Omental fat pad (tissue), 4 donors: ENCODE measurements around the gene TRMT5. TPM values are rescaled to one million over a fixed set of nuclear protein-coding genes. Genes with fewer than 3 reads are reported as not detected.
A peak's percentile ranks its signal among the peaks of the same experiment; 100 is the strongest.

Source experiments
- ATAC-seq: fragments of 150-250 bp; one replicate; pipeline ENCODE4 v1.9.1; 2016; ENCODE audit warnings: mild to moderate bottlenecking, moderate library complexity; ENCODE audit not compliant: low FRiP score
- DNase-seq: peaks from one replicate; pipeline ENCODE4 v3.0.0-alpha.2; 2019; ENCODE audit warnings: low spot score
- CTCF ChIP-seq, 3 donors: fragments of 450-650 bp; IDR thresholded peaks; one replicate each; pipeline ENCODE4 v1.5.1; 2016 to 2017; ENCODE audit warnings: antibody characterized with exemption in 3 of 3, mild to moderate bottlenecking in 3 of 3, moderate library complexity in 2 of 3
- total RNA-seq, 4 donors: library from RNA; depleted of rRNA; stranded (reverse); fragments of >200 nt; gene quantifications; one replicate each; pipeline ENCODE4 v1.1.0, GENCODE V29; 2016

The TRMT5 gene
- total RNA-seq, 4 donors from 2014 or later, result 5.6 to 21.1 (median 13.3) TPM

DNA sequence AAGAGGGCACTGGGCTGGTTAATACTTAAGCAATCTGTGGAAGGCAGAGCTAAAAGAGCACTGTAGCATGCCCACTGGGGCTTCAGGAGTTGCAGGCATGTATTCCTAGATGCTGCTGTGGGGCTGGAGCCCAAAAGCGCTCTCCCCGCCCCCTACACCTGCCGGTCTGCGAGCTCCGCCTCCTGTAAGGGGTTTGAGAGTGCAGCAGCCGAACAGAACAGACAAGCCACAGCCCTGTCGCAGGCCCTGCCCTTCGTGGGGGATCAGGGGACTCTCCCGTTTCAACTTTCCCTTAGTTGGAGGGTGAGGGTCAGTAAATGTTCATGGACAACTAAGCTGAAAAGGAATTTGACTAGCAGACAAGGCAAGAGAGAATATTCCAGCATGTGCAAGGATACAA lies 17.7 kb upstream of the TRMT5 start:
- no peak for TF ChIP-seq CTCF (IDR thresholded peaks at IDR 0.05)
- DNase-seq (no peak), ATAC-seq (no peak)

- TF ChIP-seq CTCF (IDR thresholded peaks at IDR 0.05), result no peak
- ATAC-seq, result no peak
- no peak for DNase-seq
Measured at GRCh38 chr14:60989599-60989998, 8.7 kb upstream of the TRMT5 start.

DNA sequence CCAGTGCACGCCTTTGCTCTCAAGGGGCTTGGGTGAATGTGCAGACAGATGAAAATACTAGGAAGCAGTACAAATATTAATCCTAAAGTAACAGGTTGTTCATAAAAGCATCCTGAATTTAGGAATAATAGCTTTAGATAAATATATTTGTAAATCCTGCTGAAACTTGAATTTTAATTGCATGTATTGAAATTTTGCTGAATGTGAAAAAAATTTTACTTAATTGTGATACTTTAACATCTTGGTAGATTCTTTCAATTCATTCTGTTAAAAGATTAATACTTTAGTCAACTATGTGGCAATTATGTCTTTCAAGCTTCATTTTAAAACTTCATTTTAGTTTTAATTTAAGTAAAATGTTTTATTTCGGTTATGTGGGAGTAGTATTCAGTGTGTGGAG lies 5.6 kb upstream of the TRMT5 start:
- ATAC-seq (no peak), DNase-seq (no peak)
- TF ChIP-seq CTCF (IDR thresholded peaks at IDR 0.05), result no peak

DNA sequence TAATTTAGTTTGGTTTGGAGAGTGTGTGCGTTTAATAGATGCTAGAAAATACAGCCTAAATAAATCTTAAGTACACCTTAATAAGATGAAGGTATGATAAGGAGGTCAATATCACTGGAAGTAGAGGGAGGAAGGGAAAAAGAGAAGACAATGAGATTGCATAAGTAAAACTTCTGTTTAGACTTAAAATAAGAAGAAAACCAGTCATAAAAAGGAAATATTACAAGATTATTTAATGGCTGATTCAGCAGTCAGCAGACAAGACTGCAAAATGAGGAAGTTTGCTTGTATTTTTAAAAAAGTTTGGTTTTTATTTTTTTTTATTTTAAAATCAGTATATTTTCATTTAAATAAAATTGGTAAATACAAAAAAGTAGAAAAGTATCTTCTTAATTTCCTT lies 3.3 kb upstream of the TRMT5 start:
- TF ChIP-seq CTCF (IDR thresholded peaks at IDR 0.05), result no peak
- no peak for ATAC-seq

GRCh38 chr14:60981633-60982455 lies 965 bp upstream of the TRMT5 start:
- ATAC-seq (peak; percentile 63), DNase-seq (no peak)
- no peak for TF ChIP-seq CTCF (IDR thresholded peaks at IDR 0.05)

More for the DNA sequence above, 3.3 kb upstream of the TRMT5 start:
- DNase-seq, result no peak

DNA sequence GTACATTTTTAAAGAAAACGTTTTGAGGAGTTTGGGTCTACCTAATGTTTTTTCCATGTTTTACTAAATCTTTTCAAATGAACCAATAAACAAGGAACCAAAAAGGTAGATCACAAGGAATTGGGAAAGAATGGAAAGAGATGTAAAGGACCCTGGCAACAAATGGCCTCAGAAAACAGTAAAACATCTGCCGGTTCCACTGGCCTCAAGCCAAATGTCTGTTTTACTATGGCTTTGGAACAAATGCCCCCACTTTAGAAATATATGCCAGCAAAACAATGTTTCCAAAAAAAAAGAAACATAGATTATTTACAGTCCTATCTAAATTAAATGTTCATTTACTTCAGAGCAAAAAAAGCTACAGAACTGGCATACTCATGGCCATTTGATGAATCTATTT lies 3.0 kb downstream of the TRMT5 start:
- DNase-seq, result no peak
- TF ChIP-seq CTCF (IDR thresholded peaks at IDR 0.05), result no peak
- no peak for ATAC-seq

GRCh38 chr14:60975551-60975950 lies 5.3 kb downstream of the TRMT5 start:
- ATAC-seq (no peak), DNase-seq (no peak)
- TF ChIP-seq CTCF (IDR thresholded peaks at IDR 0.05), result no peak
